ENCODE measurements around the gene JMY. TPM values are rescaled to one million over a fixed set of nuclear protein-coding genes. Genes with fewer than 3 reads are reported as not detected.

Gene JMY, protein sequence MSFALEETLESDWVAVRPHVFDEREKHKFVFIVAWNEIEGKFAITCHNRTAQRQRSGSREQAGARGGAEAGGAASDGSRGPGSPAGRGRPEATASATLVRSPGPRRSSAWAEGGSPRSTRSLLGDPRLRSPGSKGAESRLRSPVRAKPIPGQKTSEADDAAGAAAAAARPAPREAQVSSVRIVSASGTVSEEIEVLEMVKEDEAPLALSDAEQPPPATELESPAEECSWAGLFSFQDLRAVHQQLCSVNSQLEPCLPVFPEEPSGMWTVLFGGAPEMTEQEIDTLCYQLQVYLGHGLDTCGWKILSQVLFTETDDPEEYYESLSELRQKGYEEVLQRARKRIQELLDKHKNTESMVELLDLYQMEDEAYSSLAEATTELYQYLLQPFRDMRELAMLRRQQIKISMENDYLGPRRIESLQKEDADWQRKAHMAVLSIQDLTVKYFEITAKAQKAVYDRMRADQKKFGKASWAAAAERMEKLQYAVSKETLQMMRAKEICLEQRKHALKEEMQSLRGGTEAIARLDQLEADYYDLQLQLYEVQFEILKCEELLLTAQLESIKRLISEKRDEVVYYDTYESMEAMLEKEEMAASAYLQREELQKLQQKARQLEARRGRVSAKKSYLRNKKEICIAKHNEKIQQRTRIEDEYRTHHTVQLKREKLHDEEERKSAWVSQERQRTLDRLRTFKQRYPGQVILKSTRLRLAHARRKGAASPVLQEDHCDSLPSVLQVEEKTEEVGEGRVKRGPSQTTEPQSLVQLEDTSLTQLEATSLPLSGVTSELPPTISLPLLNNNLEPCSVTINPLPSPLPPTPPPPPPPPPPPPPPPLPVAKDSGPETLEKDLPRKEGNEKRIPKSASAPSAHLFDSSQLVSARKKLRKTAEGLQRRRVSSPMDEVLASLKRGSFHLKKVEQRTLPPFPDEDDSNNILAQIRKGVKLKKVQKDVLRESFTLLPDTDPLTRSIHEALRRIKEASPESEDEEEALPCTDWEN
- 10 to 100 TPM; 22.1 to 32.0 (median 25.5) TPM for polyA plus RNA-seq (ENCODE audit: insufficient read length in 4 of 4)

GRCh38 chr5:79235634-79236361 is at the start of gene JMY:
Gene JMY, plus strand, starts transcription at chr5:79236131. Its CDS starts 520 bp downstream, at chr5:79236651.
- peak in 3 of 4 donors; percentile 71 to 80 (median 79) for DNase-seq (ENCODE audit: low read depth in 4 of 4, low spot score in 3 of 4)

DNA sequence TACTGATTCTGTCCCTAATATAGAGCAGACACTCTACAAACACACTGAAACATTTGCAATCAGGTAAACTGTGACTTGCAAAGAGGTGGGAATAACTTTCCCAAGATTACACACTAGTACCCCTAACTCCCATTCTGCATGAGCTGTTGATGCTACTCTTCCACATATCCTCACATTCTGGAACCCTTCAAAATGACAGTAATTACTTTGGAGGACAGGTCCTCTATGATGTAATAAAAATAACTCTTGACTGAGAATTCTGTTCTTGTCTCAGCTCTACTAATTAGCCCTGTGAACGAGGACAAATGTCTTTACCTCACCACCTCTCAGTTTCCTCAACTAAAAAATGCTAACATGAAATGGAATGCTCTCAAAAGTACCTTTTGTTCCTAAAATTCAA is 49.5 kb upstream of the JMY start:
- no peak for DNase-seq (ENCODE audit: low read depth in 4 of 4, low spot score in 3 of 4)

DNA sequence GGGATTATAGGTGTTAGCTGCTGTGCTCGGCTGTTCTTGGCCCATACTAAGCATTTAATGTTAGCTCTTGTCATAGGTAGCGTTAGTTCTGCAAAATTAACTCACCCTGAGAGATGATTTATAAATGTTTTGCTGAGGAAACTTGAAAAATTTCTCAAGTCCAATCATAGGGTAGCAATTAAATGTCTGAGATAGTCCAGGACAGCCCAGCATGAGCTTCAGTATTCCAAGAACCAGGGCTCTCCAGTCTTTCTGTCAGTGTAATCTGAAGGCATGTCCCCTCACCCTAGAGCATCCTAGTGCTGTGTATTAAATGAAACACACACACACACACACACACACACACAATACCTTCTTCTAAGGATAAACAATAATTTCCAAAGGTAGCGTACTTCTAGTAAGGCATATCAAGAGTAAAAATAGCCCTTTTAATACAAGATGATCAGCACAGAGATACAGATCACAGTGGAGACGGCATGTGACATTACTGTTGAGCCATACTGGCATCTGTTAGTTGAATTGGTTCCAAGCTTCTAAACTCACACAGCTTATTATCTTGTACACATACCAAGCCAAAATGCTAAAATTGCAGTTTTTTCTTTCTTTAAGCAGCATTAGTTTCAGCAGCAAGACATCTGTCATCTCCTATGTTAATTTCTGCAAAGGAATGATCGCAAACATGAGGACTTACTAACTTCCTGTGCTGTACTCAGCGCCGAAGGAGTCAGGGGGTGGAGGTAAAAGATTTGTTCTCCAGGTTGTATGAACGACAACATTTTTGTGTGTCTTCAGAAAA is 46.3 kb upstream of the JMY start:
- no peak for DNase-seq (ENCODE audit: low read depth in 4 of 4, low spot score in 3 of 4)

GRCh38 chr5:79190235-79190529 is 45.7 kb upstream of the JMY start:
- DNase-seq (ENCODE audit: low read depth in 4 of 4, low spot score in 3 of 4) = no peak

- DNase-seq (ENCODE audit: low read depth in 4 of 4, low spot score in 3 of 4) = no peak
These were observed 44.5 kb upstream of the JMY start for GRCh38 chr5:79191457-79191856.

DNA sequence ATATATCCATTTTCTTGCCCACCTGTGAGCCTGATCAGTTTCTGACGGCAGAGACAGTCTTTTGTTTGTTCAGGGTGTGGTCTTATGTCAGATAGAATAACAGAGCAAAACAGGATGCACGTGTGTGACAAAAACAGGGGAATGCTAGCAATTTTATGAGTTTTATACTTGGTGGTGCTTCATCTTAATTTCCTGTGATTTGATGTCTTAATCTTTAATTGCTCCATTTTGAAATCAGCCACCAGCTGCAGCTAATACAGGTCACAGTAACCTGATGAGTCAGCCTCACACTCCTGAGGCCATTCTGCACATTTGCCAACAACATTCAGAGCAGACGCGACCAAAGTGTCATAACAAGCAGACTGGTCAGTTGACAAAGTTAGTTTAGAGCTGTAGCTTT is 42.3 kb upstream of the JMY start:
- no peak for DNase-seq (ENCODE audit: low read depth in 4 of 4, low spot score in 3 of 4)

GRCh38 chr5:79200573-79201183 is 35.3 kb upstream of the JMY start:
- no peak for DNase-seq (ENCODE audit: low read depth in 4 of 4, low spot score in 3 of 4)

- DNase-seq (ENCODE audit: low read depth in 4 of 4, low spot score in 3 of 4) = no peak
These were observed 34.7 kb upstream of the JMY start for GRCh38 chr5:79201206-79201605.

DNA sequence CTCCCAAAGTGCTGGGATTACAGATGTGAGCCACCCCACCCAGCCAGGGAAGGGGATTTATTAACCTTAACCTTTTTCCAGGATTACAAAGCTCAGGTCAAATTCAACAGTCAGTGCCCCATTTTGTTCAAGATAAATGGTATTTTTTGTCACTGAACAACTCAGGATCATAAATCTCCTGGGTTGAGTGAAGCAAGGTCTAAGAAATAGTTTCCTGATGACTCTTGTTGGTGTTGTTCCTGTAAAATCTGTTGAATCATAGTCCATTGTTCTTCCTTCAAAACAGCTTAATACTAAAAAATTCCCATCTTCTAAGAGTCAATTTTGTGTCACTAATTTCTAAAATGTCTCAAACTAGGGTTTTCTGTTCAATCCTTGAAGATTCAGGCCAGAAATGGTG is 33.9 kb upstream of the JMY start:
- DNase-seq (ENCODE audit: low read depth in 4 of 4, low spot score in 3 of 4) = no peak

- DNase-seq (ENCODE audit: low read depth in 4 of 4, low spot score in 3 of 4) = no peak
These were observed 30.0 kb upstream of the JMY start for GRCh38 chr5:79205965-79206364.

GRCh38 chr5:79206541-79206940 is 29.4 kb upstream of the JMY start:
- no peak for DNase-seq (ENCODE audit: low read depth in 4 of 4, low spot score in 3 of 4)

- no peak for DNase-seq (ENCODE audit: low read depth in 4 of 4, low spot score in 3 of 4)
These were observed 26.4 kb upstream of the JMY start for GRCh38 chr5:79209505-79209904.

GRCh38 chr5:79224286-79224984 is 11.5 kb upstream of the JMY start:
- no peak for DNase-seq (ENCODE audit: low read depth in 4 of 4, low spot score in 3 of 4)

GRCh38 chr5:79225026-79225425 is 10.9 kb upstream of the JMY start:
- DNase-seq (ENCODE audit: low read depth in 4 of 4, low spot score in 3 of 4) = no peak

DNA sequence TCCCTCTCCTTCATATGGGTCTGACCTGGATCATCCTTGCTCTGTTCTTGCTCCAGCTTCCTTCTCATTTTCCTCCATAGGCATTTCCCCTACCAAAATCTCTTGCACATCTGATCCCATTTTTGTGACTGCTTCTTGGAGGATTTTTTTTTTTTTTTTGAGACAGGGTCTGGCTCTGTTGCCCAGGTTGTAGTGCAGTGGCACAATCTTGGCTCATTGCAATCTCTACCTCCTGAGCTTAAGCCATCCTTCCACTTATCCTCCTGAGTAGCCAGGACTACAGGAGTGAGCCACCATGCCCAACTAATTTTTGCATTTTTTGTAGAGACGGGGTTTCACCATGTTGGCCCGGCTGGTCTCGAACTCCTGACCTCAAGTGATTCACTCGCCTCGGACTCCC is 10.5 kb upstream of the JMY start:
- no peak for DNase-seq (ENCODE audit: low read depth in 4 of 4, low spot score in 3 of 4)

DNA sequence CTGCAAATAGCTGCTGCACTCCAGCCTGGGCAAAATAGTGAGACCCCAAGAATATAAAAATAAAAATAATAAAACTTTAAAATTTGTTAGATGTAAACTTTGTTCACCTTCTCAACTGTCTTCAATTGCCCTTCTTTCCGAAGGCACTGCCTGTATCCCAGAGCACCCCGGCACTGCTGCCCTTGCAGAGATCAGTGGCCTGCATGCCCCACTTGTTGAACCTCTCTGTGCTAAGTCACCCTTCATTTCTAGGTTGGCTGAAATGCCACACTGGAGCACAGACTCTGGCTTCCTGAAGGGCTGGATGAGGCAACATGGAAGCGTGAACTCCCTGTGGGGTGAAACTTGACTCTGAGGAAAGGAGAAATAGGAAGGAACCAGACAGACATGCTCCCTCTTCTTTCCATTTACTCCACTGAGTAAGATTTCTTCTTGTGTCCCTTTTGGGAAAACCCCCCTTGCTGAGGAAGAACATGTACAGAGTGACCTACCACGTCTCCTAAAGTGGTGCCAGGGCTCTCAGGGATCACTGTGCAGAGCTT is 8.4 kb upstream of the JMY start:
- DNase-seq (ENCODE audit: low read depth in 4 of 4, low spot score in 3 of 4) = no peak

DNA sequence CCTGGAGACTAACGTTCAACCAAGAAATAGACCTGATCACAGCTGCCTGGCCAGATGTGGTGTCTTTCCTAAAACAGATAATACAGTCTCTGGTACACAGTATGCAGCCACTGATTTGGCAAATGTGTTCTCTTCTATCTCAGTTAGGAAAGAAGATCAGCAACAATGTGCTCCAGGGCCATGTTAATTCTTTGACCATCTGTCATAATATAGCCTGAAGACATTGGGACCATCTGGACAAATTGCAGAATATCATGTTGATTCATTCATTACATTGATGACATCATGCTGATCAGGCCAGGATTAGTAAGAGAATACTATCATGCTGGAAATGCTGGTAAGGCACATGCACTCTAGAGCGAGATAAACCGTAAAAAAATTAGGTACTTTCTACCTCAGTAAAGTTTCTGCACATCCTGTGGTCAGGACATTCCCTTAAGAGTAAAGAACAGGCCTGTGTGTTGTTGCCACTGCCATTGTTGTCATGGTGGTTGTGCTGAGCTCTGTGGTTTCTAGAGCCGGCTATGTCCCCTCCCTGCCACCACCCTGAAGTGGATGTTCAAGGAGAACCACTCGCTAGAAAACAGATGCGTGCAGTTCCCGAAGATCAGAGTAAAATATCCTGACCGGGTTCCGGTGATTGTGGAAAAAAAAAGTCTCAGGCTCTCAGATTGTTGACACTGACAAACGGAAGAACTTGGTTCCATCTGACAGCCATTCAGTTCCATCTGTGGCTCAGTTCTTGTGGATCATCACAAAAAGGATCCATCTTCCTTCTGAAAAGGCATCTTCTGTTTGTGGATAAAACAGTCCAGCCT is 6.4 kb upstream of the JMY start:
- no peak for DNase-seq (ENCODE audit: low read depth in 4 of 4, low spot score in 3 of 4)

- DNase-seq (ENCODE audit: low read depth in 4 of 4, low spot score in 3 of 4) = no peak
These were observed 684 bp upstream of the JMY start for GRCh38 chr5:79235261-79235633.
